ENCODE data around the gene NCK2. TPM values are rescaled to one million over a fixed set of nuclear protein-coding genes. Genes with fewer than 3 reads are reported as not detected.
A peak's percentile ranks its signal among the peaks of the same experiment; 100 is the strongest.

NCK2 gene
- total and polyA plus RNA-seq, 2 donors from 2014 or later: 22.8 to 52.9 TPM

DNA sequence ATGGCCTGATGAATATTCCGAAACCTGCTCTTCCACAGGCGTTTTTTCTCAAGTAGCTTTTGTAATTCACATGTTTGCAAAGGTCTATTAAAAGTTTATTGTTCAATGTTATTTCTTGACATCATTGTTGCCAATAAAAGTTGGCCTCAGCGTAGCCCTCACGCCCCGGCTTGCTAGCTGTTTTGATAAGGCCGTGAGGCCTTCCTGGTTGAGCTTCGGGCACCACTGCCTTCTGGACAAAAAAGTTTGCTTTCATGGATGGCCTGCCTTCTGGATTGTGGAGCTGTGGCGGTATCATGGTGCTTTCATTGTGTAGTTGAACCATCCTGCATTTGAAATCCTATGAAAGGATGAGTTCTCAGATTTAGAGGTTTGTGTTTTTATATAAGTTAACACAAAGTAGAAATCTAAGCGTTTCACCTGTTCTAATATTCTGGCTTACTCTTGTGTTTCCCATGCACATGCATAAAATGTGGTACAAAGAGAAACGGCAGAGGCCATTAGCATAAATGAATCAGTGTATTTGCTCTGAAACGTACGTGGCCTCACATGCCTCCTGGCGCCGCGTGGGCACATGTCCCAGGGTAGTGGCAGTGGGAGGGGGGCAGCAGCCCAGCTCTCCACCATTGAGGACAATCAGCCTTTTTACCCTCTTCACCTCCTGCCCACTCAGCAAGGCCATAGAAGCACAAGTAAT, 134.5 kb downstream of the NCK2 start:
- FAIRE-seq (no peak), DNase-seq (no peak)
- H3K27me3 ChIP-seq (ENCODE audit: control insufficient read depth, insufficient read depth, low read length): no peaks in the 10 kb centered on the region
- intact Hi-C loops (cut with DNase I): no loop called here
- H3K9me3 ChIP-seq (ENCODE audit: control insufficient read depth in 2 of 3, insufficient read depth in 1 of 3, low read length in 3 of 3): no peaks in the 10 kb centered on the region
- H3K36me3 ChIP-seq (ENCODE audit: control insufficient read depth in 2 of 3, insufficient read depth in 3 of 3, low read length in 3 of 3): peaks cover 0 to 5% (median 0%) of the 10 kb centered on the region in 3 donors
- H3K4me1 ChIP-seq (ENCODE audit: control insufficient read depth in 2 of 3, insufficient read depth in 2 of 3, low read depth in 1 of 3, low read length in 3 of 3): peaks cover 0 to 24% (median 23%) of the 10 kb centered on the region in 3 donors
- TF ChIP-seq CTCF (IDR thresholded peaks at IDR 0.05; ENCODE audit: borderline replicate concordance, extremely low read depth, insufficient read depth): no peak
- H3K4me3 ChIP-seq (ENCODE audit: low read length in 3 of 3): no peak overlapping the region
- no peak overlapping the region for H3K9ac ChIP-seq (ENCODE audit: low read length in 3 of 3)
- H3K27ac ChIP-seq (ENCODE audit: low read depth in 2 of 2, low read length in 2 of 2): peak overlapping the region; percentile 44 to 53

- Histone ChIP-seq H3K27ac (ENCODE audit: low read depth in 2 of 2, low read length in 2 of 2) (peak overlapping the region in 1 of 2 donors; percentile 44), H3K27me3 (ENCODE audit: control insufficient read depth, insufficient read depth, low read length) (no peaks in the 10 kb centered on the region), H3K4me3 (ENCODE audit: low read length in 3 of 3) (no peak overlapping the region), H3K9me3 (ENCODE audit: control insufficient read depth in 2 of 3, insufficient read depth in 1 of 3, low read length in 3 of 3) (no peaks in the 10 kb centered on the region), H3K9ac (ENCODE audit: low read length in 3 of 3) (no peak overlapping the region), H3K36me3 (ENCODE audit: control insufficient read depth in 2 of 3, insufficient read depth in 3 of 3, low read length in 3 of 3) (peaks cover 0 to 5% (median 0%) of the 10 kb centered on the region in 3 donors), H3K4me1 (ENCODE audit: control insufficient read depth in 2 of 3, insufficient read depth in 2 of 3, low read depth in 1 of 3, low read length in 3 of 3) (peaks cover 0 to 27% (median 22%) of the 10 kb centered on the region in 3 donors)
- intact Hi-C loops (cut with DNase I): no loop called here
- no peak for DNase-seq
- no peak for FAIRE-seq
- no peak for TF ChIP-seq CTCF (IDR thresholded peaks at IDR 0.05; ENCODE audit: borderline replicate concordance, extremely low read depth, insufficient read depth)
Observed at GRCh38 chr2:105879803-105880300, 135.1 kb downstream of the NCK2 start.

DNA sequence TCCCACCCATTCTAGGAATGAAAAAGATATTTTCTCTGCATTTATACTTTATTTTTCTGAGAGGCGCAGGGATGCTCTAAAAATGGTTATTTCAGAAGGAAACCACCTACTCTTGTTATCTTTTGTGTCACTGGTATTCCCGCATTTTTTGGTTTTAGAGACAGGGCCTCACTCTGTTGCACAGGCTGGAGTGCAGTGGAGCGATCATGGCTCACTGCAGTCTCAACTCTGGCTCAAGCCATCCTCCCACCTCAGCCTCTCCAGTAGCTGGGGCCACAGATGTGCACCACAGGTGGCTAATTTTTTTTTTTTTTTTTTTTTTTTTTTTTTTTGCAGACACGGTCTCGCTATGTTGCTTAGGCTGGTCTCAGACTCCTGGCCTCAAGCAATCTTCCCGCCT, 135.9 kb downstream of the NCK2 start:
- no peaks in the 10 kb centered on the region for H3K27me3 ChIP-seq (ENCODE audit: control insufficient read depth, insufficient read depth, low read length)
- intact Hi-C loops (cut with DNase I): no loop called here
- peaks cover 0 to 23% (median 21%) of the 10 kb centered on the region in 3 donors for H3K4me1 ChIP-seq (ENCODE audit: control insufficient read depth in 2 of 3, insufficient read depth in 2 of 3, low read depth in 1 of 3, low read length in 3 of 3)
- TF ChIP-seq CTCF (IDR thresholded peaks at IDR 0.05; ENCODE audit: borderline replicate concordance, extremely low read depth, insufficient read depth): no peak
- H3K27ac ChIP-seq (ENCODE audit: low read depth in 2 of 2, low read length in 2 of 2): no peak overlapping the region
- DNase-seq: no peak
- no peaks in the 10 kb centered on the region for H3K9me3 ChIP-seq (ENCODE audit: control insufficient read depth in 2 of 3, insufficient read depth in 1 of 3, low read length in 3 of 3)
- peaks cover 0 to 5% (median 0%) of the 10 kb centered on the region in 3 donors for H3K36me3 ChIP-seq (ENCODE audit: control insufficient read depth in 2 of 3, insufficient read depth in 3 of 3, low read length in 3 of 3)
- H3K4me3 ChIP-seq (ENCODE audit: low read length in 3 of 3): no peak overlapping the region
- H3K9ac ChIP-seq (ENCODE audit: low read length in 3 of 3): no peak overlapping the region
- FAIRE-seq: no peak

Measured in kidney (tissue), 14 donors.